ENCODE data around the gene LONP1. TPM values are rescaled to one million over a fixed set of nuclear protein-coding genes. Genes with fewer than 3 reads are reported as not detected.

The LONP1 gene
- polyA plus RNA-seq, 1 of the 3 experiments (the other 2 are of a cell fraction): 111 TPM

- CTCF ChIA-PET: interaction anchor here (1.1 to 1.7 kb wide), 3 partner anchors 13 to 20 kb away, joined by 4 to 9 read pairs (median 4); partner anchors contain the start of genes CATSPERD, LONP1 and RPL36
- H4K20me1 ChIP-seq (ENCODE audit: insufficient read depth): no peaks in the 10 kb centered on the region
- POLR2A ChIA-PET: interaction anchor here (1.0 to 1.5 kb wide), 2 partner anchors 11 to 13 kb away, joined by 7 read pairs; partner anchors contain the start of genes CATSPERD and LONP1
These were observed 12.9 kb downstream of the LONP1 start for GRCh38 chr19:5706876-5707573.

GRCh38 chr19:5705552-5705951, 14.4 kb downstream of the LONP1 start:
- Histone ChIP-seq H4K20me1 (ENCODE audit: insufficient read depth) (no peaks in the 10 kb centered on the region), H3K9me3 (no peaks in the 10 kb centered on the region), H3K4me1 (ENCODE audit: control insufficient read depth in 1 of 2, insufficient read depth in 2 of 2, low read depth in 1 of 2, low read length in 1 of 2) (no peaks in the 10 kb centered on the region), H3K79me2 (ENCODE audit: insufficient read depth) (peaks cover 4% of the 10 kb centered on the region; the same call in 1 of the 2 replicates), H3K36me3 (replicated peaks in 1 of 2; ENCODE audit: control insufficient read depth in 1 of 2, insufficient read depth in 2 of 2, low read length in 1 of 2) (peaks cover 23 to 39% of the 10 kb centered on the region in 2 experiments), H3K4me3 (ENCODE audit: low read depth in 2 of 2, low read length in 1 of 2) (no peak overlapping the region), H3K27me3 (ENCODE audit: insufficient read depth) (no peaks in the 10 kb centered on the region), H3K4me2 (no peak overlapping the region), H3K9ac (no peak overlapping the region), H3F3A (replicated peaks; ENCODE audit: insufficient read depth) (peaks cover 2% of the 10 kb centered on the region), H3K9me2 (no peaks in the 10 kb centered on the region), H3K27ac (ENCODE audit: low read depth in 2 of 2, low read length in 1 of 2) (no peak overlapping the region), H2AFZ (ENCODE audit: low read depth) (no peak overlapping the region)
- 98% methylated on average over 9 of the region's 16 CpGs for WGBS (ENCODE audit: low lambda C conversion rate)
- peak; percentile 34 for DNase-seq
- ChIA-PET CTCF (interaction anchor here (1.3 kb wide), 1 partner anchor 15 kb away, joined by 5 read pairs; the partner anchor contains the start of gene CATSPERD), POLR2A (interaction anchor here (0.7 kb wide), 1 partner anchor 16 kb away, joined by 3 read pairs; no protein-coding TSS in a partner anchor)
- TF ChIP-seq ELF1 (IDR thresholded peaks at IDR 0.05) (no peak), MXI1 (IDR thresholded peaks at IDR 0.05; ENCODE audit: low read depth, low read length) (no peak), TEAD4 (IDR thresholded peaks at IDR 0.05; ENCODE audit: borderline replicate concordance, insufficient read depth) (no peak), RXRA (IDR thresholded peaks at IDR 0.05; ENCODE audit: borderline replicate concordance, low read depth) (no peak), USF1 (IDR thresholded peaks at IDR 0.05; ENCODE audit: borderline replicate concordance, low read depth) (no peak), MEF2A (IDR thresholded peaks at IDR 0.05; ENCODE audit: borderline replicate concordance, low read depth) (no peak), JUND (IDR thresholded peaks at IDR 0.05) (no peak), REST (IDR thresholded peaks at IDR 0.05; ENCODE audit: low read depth, low read length) (no peak), FOXJ3 (CRISPR knock-in tag; IDR thresholded peaks at IDR 0.05) (no peak), SIN3A (IDR thresholded peaks at IDR 0.05; ENCODE audit: borderline replicate concordance, low read depth, low read length) (no peak), EZH2phosphoT487 (IDR thresholded peaks at IDR 0.05; ENCODE audit: borderline replicate concordance, low read depth) (no peak), RFX5 (IDR thresholded peaks at IDR 0.05; ENCODE audit: low read length) (no peak), NRF1 (IDR thresholded peaks at IDR 0.05; ENCODE audit: low read depth, low read length) (no peak), RCOR1 (IDR thresholded peaks at IDR 0.05; ENCODE audit: low read length) (no peak), YY1 (IDR thresholded peaks at IDR 0.05; ENCODE audit: low read depth) (no peak), FOSL2 (IDR thresholded peaks at IDR 0.05; ENCODE audit: borderline replicate concordance, low read depth) (no peak)
- TF ChIP-seq, protein P1, sequence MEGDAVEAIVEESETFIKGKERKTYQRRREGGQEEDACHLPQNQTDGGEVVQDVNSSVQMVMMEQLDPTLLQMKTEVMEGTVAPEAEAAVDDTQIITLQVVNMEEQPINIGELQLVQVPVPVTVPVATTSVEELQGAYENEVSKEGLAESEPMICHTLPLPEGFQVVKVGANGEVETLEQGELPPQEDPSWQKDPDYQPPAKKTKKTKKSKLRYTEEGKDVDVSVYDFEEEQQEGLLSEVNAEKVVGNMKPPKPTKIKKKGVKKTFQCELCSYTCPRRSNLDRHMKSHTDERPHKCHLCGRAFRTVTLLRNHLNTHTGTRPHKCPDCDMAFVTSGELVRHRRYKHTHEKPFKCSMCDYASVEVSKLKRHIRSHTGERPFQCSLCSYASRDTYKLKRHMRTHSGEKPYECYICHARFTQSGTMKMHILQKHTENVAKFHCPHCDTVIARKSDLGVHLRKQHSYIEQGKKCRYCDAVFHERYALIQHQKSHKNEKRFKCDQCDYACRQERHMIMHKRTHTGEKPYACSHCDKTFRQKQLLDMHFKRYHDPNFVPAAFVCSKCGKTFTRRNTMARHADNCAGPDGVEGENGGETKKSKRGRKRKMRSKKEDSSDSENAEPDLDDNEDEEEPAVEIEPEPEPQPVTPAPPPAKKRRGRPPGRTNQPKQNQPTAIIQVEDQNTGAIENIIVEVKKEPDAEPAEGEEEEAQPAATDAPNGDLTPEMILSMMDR (IDR thresholded peaks at IDR 0.05): no peak

More at GRCh38 chr19:5706876-5707573, 12.9 kb downstream of the LONP1 start:
- Histone ChIP-seq H3K4me1 (ENCODE audit: control insufficient read depth in 1 of 2, insufficient read depth in 2 of 2, low read depth in 1 of 2, low read length in 1 of 2) (no peaks in the 10 kb centered on the region), H3K27ac (ENCODE audit: low read depth in 2 of 2, low read length in 1 of 2) (no peak overlapping the region), H3K4me3 (ENCODE audit: low read depth in 2 of 2, low read length in 1 of 2) (no peak overlapping the region), H3K9me3 (no peaks in the 10 kb centered on the region), H3K4me2 (no peak overlapping the region), H3K36me3 (replicated peaks in 1 of 2; ENCODE audit: control insufficient read depth in 1 of 2, insufficient read depth in 2 of 2, low read length in 1 of 2) (peaks cover 23 to 48% of the 10 kb centered on the region in 2 experiments), H3K9ac (no peak overlapping the region), H2AFZ (ENCODE audit: low read depth) (no peak overlapping the region), H3K9me2 (no peaks in the 10 kb centered on the region), H3K79me2 (ENCODE audit: insufficient read depth) (no peaks in the 10 kb centered on the region), H3F3A (replicated peaks; ENCODE audit: insufficient read depth) (no peaks in the 10 kb centered on the region), H3K27me3 (ENCODE audit: insufficient read depth) (no peaks in the 10 kb centered on the region)
- WGBS (ENCODE audit: low lambda C conversion rate): 96% methylated on average over 30 of the region's 35 CpGs
- no peak for DNase-seq
- TF ChIP-seq CHD2 (IDR thresholded peaks at IDR 0.05; ENCODE audit: low read length, partially characterized antibody): no peak
- no peak for TF ChIP-seq TCF12 (IDR thresholded peaks at IDR 0.05)
- TF ChIP-seq FOXM1 (IDR thresholded peaks at IDR 0.05; ENCODE audit: low read depth): no peak
- TF ChIP-seq, protein P2, sequence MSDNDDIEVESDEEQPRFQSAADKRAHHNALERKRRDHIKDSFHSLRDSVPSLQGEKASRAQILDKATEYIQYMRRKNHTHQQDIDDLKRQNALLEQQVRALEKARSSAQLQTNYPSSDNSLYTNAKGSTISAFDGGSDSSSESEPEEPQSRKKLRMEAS (IDR thresholded peaks at IDR 0.05; ENCODE audit: low read depth): no peak
- no peak for TF ChIP-seq MEF2A (IDR thresholded peaks at IDR 0.05; ENCODE audit: borderline replicate concordance, low read depth)
